DMS153 (cell line): ENCODE results near the gene EDRF1.

Experiments used
- DNase-seq: peaks from one replicate; lab custom pipeline; 2025; lab: John Stamatoyannopoulos, UW

EDRF1 gene

DNA sequence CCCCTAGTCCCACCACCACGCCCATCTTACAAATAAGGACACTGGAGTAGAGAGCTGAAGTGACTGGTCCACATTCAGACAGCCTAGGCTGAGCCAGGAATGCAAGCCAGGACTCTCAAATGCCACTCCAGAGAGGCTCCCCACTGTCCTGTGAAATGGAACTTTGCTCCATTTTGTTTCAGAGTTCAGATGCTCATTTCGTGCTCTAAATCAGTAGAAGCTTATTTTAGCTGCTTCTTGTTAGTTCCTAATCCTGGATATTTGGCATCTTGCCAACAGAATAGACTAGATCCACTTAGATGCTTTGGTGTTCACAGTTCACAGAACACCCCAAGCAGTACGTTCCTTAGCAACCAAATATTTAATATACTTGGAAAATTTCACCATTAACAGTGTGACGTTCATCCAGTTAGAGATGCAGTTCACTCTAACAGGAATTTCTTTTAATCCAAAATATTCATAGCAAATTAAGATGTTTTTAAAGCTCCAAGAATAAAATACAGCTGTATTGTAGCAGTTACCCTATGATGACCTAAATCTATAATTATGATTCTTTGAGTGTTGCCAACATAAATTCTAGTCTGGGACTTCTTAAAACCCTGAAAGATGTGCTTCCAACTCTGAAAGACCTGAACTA is 48.8 kb downstream of the EDRF1 start:
- no peak for DNase-seq

DNA sequence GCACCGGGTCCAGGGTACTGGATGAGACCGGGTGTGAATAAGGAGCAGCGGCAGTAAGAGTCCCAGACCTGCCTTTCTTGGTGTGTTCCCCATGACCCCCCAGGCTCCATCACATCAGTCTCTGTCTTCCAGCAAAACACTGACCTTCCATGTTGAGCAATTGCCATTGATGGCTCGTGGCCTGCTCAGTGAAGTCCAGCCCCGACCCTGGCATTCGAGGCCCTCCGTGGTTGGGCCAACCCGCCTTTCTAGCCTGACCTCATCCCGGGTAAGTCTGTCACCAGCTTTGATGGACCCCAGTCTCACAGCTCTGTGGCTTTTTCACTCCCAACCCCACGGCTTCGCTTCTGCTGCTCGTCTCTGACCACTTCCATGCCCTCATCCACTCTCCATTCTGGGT is 49.7 kb downstream of the EDRF1 start:
- no peak for DNase-seq

DNA sequence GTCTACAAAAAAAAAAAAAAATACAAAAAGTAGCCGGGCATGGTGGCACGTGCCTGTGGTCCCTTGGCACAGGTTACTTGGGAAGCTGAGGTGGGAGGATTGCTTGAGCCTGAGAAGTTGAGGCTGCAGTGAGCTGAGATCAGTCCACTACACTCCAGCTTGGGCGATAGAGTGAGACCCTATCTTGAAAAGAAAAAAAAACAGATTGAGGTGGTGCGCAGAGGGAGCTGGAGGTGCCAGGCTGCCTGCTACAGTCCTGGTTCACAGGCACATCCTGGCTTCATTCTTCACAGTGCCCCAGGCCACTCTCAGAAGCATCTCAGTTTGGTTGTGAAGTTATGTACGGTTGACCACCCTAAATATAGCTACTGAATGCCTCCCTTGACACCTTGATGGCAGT is 51.3 kb downstream of the EDRF1 start:
- DNase-seq = no peak

DNA sequence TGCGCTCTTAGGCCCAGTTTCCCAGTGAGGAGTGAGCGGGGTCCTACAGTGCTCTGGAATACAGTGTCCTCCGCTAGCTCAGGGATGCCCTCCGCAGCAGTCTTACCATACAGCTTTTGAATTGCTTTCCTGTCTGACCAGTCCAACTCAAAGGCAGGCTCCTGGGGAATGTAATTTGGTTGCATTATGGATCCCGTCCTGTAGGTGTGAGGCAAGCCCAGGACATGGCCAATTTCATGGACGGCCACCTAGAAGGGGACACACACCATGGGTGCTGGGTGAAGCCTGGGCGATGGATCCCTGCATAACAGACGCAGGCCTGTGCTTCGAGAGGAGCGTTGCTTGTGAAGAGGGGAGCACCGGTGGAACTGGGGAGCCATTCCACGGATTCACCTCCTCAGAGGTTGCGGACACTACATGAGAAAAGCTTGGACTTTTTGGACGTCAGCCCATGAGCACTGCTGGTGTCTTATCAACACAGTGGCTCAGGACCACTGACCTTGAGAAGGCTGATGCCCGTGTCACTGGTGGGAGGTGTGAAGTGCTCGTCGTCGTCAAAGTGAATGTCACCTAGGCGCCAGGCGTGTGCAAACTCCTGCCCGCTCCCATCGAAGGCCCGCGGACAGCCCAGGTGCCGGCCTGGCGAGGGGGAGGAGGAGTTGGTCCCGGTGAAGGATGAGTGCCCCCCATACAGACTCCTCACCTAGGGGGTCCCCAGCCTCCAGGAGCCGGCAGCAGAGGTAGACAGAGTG is 52.8 kb downstream of the EDRF1 start:
- no peak for DNase-seq

DNA sequence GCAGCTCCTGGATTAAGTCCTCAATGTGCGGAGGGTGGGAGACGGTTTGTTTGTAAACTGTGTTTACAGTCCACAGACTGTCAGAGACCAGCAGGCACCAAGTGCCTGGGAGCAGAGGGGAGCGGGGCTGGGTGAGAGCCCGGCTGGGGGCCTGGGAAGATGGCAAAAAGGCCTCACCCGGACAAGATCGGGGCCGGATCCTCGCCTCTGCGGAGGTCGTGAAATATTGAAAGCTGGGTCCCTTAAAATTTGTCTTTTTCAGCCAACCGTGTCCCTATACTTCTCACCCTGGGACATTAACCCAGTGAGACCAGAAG is 53.3 kb downstream of the EDRF1 start:
- no peak for DNase-seq

DNA sequence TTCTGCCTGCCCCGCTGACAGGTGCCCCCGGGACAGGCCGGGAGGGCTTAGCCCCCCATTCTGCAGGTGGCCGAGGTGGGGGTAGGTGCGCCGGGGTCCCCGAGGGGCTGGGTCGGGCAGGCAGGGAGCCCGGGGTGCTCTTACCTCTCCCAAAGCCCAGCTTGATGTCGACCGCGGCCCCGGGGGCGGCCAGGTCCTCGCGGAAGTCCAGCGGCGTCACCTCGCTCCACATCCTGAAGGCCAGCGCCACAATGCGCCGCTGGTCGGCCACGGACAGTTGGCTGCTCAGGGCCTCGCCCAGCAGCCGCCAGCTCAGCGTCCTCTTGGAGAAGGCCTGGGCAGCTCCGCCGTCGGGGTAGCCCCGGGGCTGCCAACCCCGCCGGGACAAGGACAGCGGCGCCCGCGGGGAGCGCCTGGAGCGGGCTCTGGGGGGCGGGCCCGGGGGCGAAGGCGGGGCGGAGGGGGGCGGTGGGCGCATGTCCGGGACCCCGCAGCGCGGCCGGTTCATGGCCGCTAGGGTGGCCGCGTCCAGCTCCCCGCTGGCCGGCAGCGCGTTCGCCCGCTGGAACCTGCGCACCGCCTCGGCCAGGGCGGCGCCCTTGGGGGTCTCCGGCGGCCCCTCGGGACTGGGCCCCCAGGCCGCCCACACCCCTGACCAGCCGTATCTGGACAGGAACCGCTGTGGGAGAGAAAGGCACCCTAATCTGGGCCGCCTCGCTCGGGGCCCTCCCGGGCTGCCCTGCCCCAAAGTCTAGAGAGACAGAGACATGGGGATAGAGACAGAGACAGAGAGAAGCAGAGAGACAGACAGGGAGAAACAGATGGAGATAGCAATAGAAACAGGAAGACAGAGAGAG is 54.4 kb downstream of the EDRF1 start:
- no peak for DNase-seq

DNA sequence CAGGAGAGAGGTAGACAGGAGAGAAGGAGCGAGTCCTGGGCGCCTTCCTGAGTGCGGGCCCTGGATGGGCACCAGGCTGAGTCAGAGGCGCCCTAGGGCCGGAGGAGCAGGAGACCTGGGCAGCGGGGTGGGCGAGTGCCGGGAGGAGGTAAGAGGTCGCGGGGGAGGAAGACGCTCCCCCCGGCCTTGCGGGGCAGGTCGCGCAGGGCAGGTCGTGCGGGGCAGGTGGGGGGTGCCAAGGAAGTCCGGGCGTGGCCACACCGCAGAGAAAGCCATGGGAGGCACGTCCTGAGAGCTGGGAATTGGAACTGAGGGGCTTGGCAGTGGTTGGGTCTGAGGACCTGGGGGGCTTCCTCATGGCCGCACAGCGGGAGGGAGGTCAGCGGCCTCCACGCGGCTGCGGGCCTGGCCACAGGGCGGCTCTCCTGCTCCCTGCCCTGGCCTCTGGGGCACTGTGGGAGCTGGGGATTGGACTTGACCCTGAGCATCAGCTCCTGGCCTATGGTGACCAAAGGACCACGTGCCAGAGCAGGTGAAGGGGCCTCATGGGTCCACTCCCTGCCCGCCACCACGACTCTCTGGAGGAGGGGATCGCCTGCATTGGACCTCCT is 55.2 kb downstream of the EDRF1 start:
- no peak for DNase-seq

DNA sequence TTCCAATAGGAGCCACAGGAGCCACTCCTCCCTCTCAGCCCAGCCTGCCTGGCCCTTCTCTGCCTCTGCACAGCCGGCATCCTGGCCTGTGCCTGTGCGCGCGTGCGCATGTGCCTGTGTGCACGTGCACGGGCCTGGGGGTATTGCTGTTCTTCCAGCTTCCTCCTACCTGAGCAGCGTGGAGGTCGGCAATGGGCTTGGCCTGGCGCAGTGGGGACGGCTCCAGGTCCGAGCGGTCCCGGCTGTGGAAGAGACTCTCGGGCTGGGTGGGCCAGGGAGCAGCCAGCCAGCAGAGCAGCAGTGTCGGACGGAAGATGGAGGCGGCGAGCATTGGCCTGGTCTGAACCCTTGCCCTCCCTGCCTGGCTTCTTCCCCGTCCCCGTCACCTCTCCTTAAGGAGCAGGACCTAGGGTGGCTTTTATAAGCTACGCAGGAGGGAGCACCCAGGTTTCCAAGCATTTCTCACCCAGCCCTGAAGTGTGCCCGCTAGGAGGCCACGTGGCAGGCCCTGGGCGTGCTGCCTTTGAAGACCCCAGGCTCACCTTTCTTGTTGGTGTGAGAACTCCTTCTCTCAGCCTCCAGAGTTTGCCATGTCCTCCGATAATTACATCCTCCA is 56.1 kb downstream of the EDRF1 start, which contains the start of gene MMP21:
MMP21 (minus strand) TSS at position 331 of the 616 bp plus-strand sequence; CDS start at position 331, 0 bp downstream.
- no peak for DNase-seq

DNA sequence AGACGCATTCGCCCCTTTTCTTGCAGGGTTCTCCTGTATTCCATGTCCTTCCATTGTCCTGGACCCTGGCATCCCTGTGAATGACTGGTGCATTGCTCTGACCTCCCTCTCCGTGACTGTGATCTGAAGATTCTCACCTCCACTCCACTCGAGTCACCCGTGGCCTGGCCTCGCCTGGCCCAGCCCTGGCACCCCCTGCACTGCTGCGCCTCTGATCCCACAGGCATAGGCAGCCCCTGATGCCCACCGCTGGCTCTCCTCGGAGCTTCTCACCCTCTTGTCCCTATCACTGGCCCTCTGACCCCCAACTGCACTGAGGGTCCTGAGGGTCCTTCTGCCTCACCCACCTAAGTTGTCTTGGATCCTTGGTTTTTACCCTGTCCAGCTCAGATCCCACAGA is 58.3 kb downstream of the EDRF1 start:
- no peak for DNase-seq

DNA sequence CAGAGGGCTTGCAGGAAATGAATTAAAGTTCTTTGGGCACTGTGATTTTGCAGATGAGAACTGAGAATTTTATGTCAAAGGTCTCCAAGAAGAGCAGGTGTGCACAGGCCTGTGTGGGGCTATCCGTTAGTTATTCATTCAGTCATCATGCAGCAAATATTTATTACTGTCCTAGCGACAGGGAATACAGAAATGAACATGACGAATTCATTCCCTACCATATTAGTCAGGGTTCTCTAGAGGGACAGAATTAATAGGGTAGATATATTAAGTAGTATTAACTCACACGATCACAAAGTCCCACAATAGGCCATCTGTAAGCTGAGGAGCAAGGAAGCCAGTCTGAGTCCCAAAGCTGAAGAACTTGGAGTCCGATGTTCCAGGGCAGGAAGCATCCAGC is 59.0 kb downstream of the EDRF1 start:
- DNase-seq = no peak

DNA sequence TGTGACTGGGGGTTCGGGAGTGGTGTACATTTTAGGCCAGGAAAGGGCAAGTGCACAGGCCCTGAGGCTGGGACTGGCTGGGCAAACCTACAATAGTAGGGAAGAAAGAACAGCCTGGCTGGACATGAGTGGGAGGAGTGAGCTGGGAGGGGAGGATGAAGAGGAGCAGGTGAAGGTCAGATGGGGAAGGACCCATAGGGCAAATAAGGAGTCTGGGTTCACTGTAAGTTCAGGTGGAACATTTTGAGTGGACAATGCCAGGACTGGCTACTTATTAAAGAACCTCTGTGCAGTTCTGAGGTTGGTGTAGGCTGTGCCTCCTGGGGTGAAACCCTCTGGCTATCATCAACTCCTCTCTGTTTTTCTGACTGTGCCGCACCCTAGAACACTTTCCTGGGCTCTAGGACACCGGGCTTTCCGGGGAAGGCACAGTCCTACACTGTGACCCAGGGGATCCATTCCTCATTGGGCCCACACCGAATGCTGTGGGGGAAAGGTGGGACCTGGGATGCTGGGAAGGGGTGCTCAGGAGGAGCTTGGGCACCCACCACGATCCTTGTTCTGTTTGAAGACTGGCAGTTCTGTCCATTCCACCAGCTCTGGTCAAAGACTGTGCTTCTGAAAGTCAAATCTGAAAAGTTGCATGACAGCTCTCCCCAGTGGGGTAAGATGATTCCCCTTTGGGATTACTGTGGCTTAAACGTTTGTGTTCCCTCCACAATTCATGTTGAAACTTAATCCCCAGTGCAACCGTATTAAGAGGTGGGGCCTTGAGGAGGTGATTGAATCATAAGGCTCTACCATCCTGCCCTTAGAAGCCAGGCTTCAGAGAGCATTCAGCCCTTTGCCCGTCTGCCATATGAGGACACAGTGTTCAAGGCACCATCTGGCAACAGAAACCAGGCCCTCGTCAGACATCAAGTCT is 60.2 kb downstream of the EDRF1 start:
- no peak for DNase-seq

DNA sequence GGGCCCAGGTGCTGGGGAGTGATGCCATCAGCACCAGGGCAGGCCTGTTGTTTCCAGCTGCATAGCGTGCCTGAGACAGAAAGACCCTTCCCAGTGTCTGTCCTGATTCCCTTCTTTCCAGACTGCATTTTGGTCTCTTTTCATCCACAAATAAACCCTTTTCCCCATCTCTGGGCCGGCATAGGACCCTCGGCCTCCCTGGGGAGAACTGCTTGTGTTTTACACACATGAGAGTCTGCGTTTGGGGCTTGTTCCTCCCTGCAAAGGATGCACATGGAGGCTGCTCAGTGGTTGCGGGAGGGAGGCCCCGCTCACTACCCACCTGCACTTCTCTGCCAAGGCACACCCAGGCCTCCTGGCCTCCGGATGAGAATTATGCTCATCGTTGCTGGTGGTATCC is 61.9 kb downstream of the EDRF1 start:
- no peak for DNase-seq

DNA sequence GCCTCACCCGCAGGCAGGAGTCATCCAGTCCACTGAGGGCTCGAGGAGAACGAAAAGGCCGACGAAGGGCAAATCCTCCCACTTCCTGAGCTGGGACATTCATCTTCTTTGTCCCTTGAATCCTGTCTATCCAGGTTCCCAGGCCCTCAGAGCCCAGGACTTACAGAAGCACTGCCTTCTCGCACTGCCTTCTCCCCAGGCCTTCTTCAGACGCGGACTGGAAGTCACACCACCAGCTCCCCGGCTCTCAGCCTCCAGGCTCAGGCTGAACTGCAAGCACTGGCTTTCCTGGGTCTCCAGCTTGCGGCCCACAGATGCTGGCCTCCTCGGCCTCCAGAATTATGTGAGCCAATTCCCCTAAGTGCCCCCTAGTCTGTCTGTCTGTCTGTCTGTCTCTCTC is 62.5 kb downstream of the EDRF1 start:
- DNase-seq = no peak

DNA sequence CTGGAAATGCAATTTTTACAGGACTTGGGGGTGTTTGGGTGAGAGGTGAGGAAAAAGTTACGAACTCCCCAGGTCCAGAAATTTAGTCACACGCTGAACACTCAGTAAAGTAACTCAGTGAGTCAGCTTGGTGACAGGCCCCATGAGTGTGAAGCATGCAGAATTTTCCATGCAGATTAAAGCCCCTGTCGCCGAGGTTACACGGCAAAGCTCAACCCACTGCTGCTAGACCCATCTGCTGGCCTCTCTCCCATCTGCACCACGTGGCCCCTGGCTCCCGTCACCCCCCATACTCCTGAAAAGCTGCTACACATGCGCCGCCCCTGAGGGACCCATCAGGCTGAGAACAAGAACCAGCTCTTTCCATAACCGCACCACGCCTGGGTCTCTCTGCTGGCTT is 63.1 kb downstream of the EDRF1 start:
- DNase-seq = no peak

DNA sequence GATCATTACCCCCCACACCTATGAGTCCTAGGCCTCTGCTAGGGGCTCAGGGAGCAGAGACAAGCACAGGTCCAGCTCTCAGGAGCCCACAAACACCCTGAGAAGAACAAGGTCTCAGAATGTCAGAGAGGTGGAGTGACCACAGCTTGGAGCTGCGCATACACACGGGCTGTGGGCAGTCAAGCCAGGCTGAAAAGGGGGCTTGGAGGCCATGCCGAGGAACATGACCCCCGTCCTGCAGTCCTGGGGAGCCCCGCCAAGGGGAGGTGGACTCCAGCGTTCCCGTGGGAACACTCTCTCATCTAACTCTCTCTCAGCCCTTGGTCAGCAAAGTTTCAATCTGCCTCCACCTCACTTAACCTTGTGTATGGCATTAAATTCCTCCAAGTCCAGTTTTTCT is 63.9 kb downstream of the EDRF1 start:
- DNase-seq = no peak

DNA sequence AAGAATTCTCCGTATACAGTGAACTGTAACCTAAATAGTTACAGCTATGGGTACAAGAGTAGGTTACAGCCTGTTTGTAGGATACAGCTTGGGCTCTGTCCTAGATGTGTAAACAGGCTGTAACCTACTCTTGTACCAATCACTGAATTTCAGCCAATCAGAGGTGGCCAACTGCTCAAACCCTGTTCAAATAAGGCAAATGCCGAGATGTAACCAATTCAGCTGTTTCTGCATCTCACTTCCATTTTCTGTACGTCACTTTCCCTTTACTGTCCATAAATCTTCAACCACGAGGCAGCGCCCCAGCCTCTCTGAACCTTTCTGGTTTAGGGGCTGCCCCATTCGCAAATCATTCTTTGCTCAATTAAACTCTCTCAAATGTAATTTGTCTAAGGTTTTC is 64.4 kb downstream of the EDRF1 start:
- DNase-seq = no peak

DNA sequence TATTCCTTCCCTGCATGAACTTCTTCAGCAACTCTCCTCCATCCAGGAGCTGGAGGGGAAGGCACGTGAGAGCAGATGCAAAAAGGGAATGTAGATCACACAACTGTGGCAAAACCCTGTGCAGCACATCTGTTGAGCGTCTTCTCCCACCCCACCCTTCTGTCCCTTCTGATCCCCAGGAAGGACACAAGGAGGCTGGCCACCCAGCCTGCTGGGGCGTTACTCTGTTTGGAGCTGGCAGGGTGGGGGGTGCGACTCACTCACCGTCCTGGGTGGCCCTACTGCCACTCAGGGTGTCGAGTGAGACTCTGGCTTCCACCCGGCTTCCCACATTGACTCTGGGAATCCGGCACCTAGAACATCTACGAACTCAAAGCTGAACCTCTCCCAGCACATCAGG is 66.3 kb downstream of the EDRF1 start:
- no peak for DNase-seq

DNA sequence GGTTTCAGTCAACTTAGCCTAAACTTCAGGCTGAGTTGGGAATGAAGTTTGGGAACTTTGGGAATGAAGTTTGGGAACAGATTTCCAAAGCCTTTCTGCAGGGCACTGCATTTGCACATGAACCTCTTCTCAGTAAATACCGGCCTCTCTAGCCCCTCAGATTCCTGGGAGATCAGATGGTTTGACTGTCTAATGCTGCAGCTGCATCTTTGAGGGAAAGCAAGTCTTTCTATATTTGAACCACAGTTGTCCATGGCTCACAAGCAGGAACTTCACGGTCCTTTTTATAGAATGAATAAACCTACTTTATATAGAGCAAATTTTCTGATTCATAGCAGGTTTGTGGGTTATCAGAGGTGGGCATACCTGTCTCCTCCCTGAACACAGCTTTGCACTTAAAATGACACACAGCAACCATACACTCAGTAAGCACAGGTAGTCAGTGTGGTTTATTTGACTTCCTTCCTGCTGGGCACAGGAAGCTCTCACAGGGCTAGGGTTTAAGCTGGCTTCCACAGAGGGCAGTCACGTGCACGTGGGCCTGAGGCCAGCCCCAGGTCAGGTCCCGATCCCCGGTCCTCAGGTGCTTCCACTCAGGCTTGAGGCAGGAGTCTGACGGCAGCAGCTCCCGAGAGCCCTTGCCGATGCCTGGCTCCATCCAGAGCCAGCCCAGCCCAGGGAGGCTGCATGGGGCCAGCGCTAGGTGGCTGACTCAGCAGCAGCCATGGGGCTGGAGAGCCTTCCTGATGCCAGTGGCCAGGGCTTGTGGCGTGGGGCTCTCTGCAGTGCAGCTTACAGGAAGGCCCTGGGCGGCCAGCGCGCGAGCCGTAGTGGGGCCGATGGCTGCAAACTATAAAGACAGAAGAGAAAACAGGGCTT is 68.9 kb downstream of the EDRF1 start:
- peak; percentile 2 for DNase-seq

DNA sequence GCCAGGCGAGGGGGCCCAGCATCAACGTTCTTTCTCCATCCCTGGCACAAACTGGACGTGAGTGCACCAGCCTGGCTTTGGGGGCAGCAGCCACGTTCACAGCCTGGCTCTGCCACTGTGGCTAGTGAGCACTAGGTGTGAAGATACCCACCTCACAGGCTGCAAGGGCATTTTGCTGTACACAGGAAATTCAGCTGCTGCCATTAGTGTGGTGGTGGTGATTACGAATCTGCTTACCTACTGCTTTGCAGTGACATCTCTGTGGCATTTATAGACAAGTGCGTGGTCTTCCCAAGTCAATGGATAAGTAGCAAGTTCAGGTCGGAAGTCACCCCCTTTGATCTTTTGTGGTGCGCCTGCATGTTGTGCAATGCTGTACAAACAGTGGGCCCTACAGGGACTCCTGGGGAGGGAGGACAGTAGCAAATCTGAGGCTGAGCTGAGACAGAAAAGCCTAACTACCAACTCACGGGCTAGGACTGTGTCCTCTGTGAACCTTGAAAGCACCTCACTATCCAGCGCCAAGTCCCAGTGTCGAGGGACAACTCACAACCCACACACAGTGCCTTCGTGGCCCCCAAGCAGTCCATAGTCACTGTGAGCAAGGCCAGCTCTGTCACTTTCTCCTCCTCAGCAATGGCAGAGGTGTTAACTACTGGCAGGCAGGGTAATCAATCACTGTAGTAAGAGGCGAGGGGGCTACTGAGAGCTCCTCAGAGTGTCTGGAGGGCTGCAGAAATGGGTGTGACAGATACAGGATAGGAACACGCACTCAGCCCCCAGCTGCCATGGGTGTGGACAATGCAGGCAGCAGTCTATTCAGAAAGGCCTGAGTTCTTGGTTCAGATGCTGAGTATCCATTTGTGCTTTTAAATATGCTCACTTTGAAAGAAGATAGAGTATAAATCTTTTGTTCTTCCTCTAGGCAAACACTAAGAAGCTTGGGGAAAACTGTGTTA is 73.1 kb downstream of the EDRF1 start:
- DNase-seq = no peak
